ENCODE results near the gene CDKAL1.
"Not testable (repeated sequence)": the region's sequence is repeated elsewhere in the genome, so short reads cannot be mapped to it uniquely, and the experiment has no call there.

Gene CDKAL1

GRCh38 chr6:20610636-20611370 is 76.5 kb downstream of the CDKAL1 start:
- no peak for TF ChIP-seq CTCF (IDR thresholded peaks at IDR 0.05; ENCODE audit: extremely low read depth, insufficient read depth, missing control alignments)
- in situ Hi-C loops (cut with MboI; ENCODE audit: low pct_unique_long_range_greater_than_20kb, low sequenced_read_pairs, unreplicated experiment), result no loop called here
- no peak for DNase-seq (ENCODE audit: low spot score)

GRCh38 chr6:20617537-20617936 is 83.3 kb downstream of the CDKAL1 start:
- in situ Hi-C loops (cut with MboI; ENCODE audit: low pct_unique_long_range_greater_than_20kb, low sequenced_read_pairs, unreplicated experiment); DNase-seq (ENCODE audit: low spot score): not testable (repeated sequence)

DNA sequence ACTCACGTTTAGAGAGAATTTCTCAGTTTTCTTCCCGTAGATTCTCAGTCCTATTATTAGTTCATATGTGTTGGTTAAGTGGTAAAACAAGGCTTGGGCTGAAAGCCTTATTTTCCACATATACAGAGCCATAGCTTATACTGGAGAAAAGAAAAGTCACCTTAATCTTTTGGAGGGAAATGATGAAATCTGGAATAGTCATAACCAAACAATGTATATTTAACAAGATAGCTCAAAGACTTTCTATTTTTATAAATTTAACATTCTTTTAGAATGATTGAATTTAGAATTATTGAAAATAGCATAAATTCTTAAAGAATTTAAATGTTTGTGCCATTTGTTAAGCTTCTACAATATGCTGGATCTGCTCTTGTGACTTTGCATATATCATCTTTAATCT is 85.8 kb downstream of the CDKAL1 start:
- TF ChIP-seq CTCF (IDR thresholded peaks at IDR 0.05; ENCODE audit: extremely low read depth, insufficient read depth, missing control alignments), result no peak
- DNase-seq (ENCODE audit: low spot score), result no peak
- in situ Hi-C loops (cut with MboI; ENCODE audit: low pct_unique_long_range_greater_than_20kb, low sequenced_read_pairs, unreplicated experiment), result no loop called here

GRCh38 chr6:20623761-20624160 is 89.5 kb downstream of the CDKAL1 start:
- no peak for DNase-seq (ENCODE audit: low spot score)
- no peak for TF ChIP-seq CTCF (IDR thresholded peaks at IDR 0.05; ENCODE audit: extremely low read depth, insufficient read depth, missing control alignments)
- in situ Hi-C loops (cut with MboI; ENCODE audit: low pct_unique_long_range_greater_than_20kb, low sequenced_read_pairs, unreplicated experiment), result no loop called here

DNA sequence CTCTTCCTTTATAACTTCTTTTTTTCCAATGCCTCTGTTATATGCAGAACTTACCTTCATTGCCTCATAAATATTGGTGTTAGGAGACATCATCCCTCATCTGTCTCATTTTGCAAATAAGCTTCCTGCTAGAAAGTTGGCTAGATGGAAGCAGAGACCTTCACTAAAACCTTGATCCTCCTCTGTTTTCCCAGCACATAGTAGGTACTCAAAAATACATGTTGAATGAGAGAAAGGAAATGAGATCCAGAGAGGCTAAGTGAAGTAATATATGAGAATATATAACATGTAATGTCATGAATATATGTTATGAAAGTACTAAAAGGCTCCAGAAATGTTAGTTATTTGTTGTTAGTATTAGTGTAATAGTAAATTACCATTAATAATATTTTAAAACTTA is 91.9 kb downstream of the CDKAL1 start:
- in situ Hi-C loops (cut with MboI; ENCODE audit: low pct_unique_long_range_greater_than_20kb, low sequenced_read_pairs, unreplicated experiment), result no loop called here
- no peak for TF ChIP-seq CTCF (IDR thresholded peaks at IDR 0.05; ENCODE audit: extremely low read depth, insufficient read depth, missing control alignments)
- no peak for DNase-seq (ENCODE audit: low spot score)

DNA sequence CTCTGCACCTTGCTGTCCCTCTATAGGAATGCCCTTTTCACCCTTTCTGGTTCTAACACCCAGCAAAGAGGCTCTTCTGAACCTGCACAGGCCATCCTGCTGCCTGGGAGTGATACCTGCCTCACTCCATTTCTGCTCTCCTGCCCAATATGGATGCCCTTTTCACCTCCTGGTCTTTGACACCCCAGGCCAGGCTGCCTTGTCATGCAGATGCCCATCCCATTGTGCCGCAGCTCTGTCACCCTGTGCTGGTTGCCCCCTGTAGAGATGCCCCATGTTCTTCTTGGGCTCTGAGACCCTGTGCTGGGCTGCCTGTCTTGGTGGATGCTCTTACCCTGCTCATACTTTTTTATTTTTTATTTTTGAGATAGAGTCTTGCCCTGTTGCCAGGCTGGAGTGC is 95.3 kb downstream of the CDKAL1 start:
- in situ Hi-C loops (cut with MboI; ENCODE audit: low pct_unique_long_range_greater_than_20kb, low sequenced_read_pairs, unreplicated experiment), result no loop called here
- no peak for TF ChIP-seq CTCF (IDR thresholded peaks at IDR 0.05; ENCODE audit: extremely low read depth, insufficient read depth, missing control alignments)
- no peak for DNase-seq (ENCODE audit: low spot score)

DNA sequence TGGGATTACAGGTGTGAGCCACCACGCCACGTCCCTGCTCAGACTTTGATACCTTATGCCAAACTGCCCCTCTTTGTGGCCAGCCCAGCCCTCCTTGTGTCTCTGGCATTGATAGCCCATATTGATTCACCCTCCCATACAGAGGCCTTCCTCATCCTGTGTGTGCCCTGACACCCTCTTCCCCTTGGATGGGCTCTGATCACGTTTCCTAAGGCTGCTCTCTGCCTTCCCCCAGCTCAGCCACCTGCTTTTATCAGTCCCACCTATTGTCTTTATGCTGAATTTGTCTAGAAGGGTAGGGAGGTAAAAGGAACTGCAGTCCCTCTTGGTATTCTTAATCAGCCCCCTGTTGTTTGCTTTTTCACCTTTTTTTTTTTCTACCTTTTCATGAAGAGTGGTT is 95.9 kb downstream of the CDKAL1 start:
- in situ Hi-C loops (cut with MboI; ENCODE audit: low pct_unique_long_range_greater_than_20kb, low sequenced_read_pairs, unreplicated experiment), result no loop called here
- DNase-seq (ENCODE audit: low spot score), result no peak
- TF ChIP-seq CTCF (IDR thresholded peaks at IDR 0.05; ENCODE audit: extremely low read depth, insufficient read depth, missing control alignments), result no peak
